H1 (cell line): Measurements from ENCODE around the gene CDH22. TPM values are rescaled to one million over a fixed set of nuclear protein-coding genes. Genes with fewer than 3 reads are reported as not detected.

Experiments used
- CTCF ChIA-PET: fragments of 300-600 bp; sonication (Branson Sonifier 250); formaldehyde crosslinking; loops from one replicate; lab custom pipeline; 2021; ENCODE audit not compliant: partially characterized antibody; lab: Charles Lee
- POLR2A ChIA-PET: fragments of 300-600 bp; sonication (Branson Sonifier 250); formaldehyde crosslinking; loops from one replicate; lab custom pipeline; 2021; ENCODE audit warnings: inconsistent platforms; ENCODE audit not compliant: partially characterized antibody; lab: Charles Lee
- DNase-seq, 2 experiments: peaks; one replicate each; pipeline versions ENCODE4 v3.0.0 to v3.0.0-alpha.2; 2010 to 2022; ENCODE audit warnings: low spot score in 2 of 2, low read depth in 1 of 2, mixed read lengths in 1 of 2
- FAIRE-seq: peaks from 2 replicates; lab custom pipeline; 2011; peaks lifted over from hg19 to GRCh38; lab: Jason Lieb, UNC
- H2AFZ ChIP-seq: 2 replicates; pipeline ENCODE4 v1.8.1; 2012; ENCODE audit warnings: low read length, inconsistent platforms
- H2AK5ac ChIP-seq: 2 replicates; pipeline ENCODE4 v1.6.1; 2013; ENCODE audit warnings: low read depth, low read length
- H2BK120ac ChIP-seq: replicated peaks from 2 replicates; pipeline ENCODE3; 2013; ENCODE audit warnings: low read depth, low read length, inconsistent platforms
- H2BK12ac ChIP-seq: 2 replicates; pipeline ENCODE4 v1.6.1; 2013; ENCODE audit warnings: low read depth, low read length
- H2BK15ac ChIP-seq: 2 replicates; pipeline ENCODE4 v1.6.1; 2013; ENCODE audit warnings: low read length
- H2BK20ac ChIP-seq: 2 replicates; pipeline ENCODE4 v1.6.1; 2013; ENCODE audit warnings: low read length
- H2BK5ac ChIP-seq: 2 replicates; pipeline ENCODE4 v1.6.1; 2013; ENCODE audit warnings: low read depth, low read length
- H3K14ac ChIP-seq: 2 replicates; pipeline ENCODE4 v1.6.1; 2013; ENCODE audit warnings: inconsistent platforms; ENCODE audit not compliant: insufficient read length
- H3K18ac ChIP-seq: 2 replicates; pipeline ENCODE4 v1.6.1; 2013; ENCODE audit warnings: low read length; ENCODE audit errors: extremely low read depth
- H3K23ac ChIP-seq: 2 replicates; pipeline ENCODE4 v1.6.1; 2013; ENCODE audit warnings: inconsistent platforms; ENCODE audit not compliant: insufficient read length
- H3K23me2 ChIP-seq: 2 replicates; pipeline ENCODE4 v1.6.1; 2013; ENCODE audit warnings: low read depth, low read length
- H3K27ac ChIP-seq: 2 replicates; pipeline ENCODE4 v1.6.1; 2011; ENCODE audit warnings: low read depth, low read length, inconsistent platforms
- H3K27me3 ChIP-seq, 4 experiments: replicated peaks in 1 of 4; 1 replicate in 1 of 4; 2 replicates in 3 of 4; pipeline versions ENCODE4 v1.6.1 to v1.8.1; 2011 to 2013; ENCODE audit warnings: low read length in 3 of 4, mild to moderate bottlenecking in 3 of 4, inconsistent platforms in 2 of 4, mixed read lengths in 2 of 4, moderate library complexity in 1 of 4; ENCODE audit not compliant: control insufficient read depth in 3 of 4, insufficient read depth in 3 of 4; ENCODE audit errors: extremely low read depth in 1 of 4
- H3K36me3 ChIP-seq, 4 experiments: 2 replicates each; pipeline versions ENCODE4 v1.6.1 to v1.8.1; 2011 to 2013; ENCODE audit warnings: mild to moderate bottlenecking in 4 of 4, low read length in 3 of 4, moderate library complexity in 2 of 4, control low read depth in 1 of 4, inconsistent platforms in 1 of 4; ENCODE audit not compliant: insufficient read depth in 4 of 4, control insufficient read depth in 2 of 4
- H3K4ac ChIP-seq: replicated peaks from 2 replicates; pipeline ENCODE3; 2013; ENCODE audit warnings: low read length, low read depth, mixed read lengths, inconsistent platforms; ENCODE audit not compliant: insufficient read length
- H3K4me1 ChIP-seq, 4 experiments: replicated peaks in 1 of 4; 1 replicate in 1 of 4; 2 replicates in 3 of 4; pipeline versions ENCODE4 v1.6.1 to v1.8.1; 2011 to 2013; ENCODE audit warnings: low read length in 3 of 4, inconsistent platforms in 2 of 4, mixed read lengths in 1 of 4; ENCODE audit not compliant: insufficient read depth in 4 of 4, control insufficient read depth in 3 of 4
- H3K4me2 ChIP-seq, 2 experiments: 2 replicates each; pipeline versions ENCODE4 v1.6.1 to v1.8.1; 2011 to 2013; ENCODE audit warnings: low read depth in 2 of 2, low read length in 2 of 2, control low read depth in 1 of 2, inconsistent platforms in 1 of 2, mild to moderate bottlenecking in 1 of 2; ENCODE audit not compliant: insufficient read depth in 1 of 2
- H3K4me3 ChIP-seq, 4 experiments: fragments of 200-600, 300-600 bp in 1 of 4; sonication (generic), shearing (Covaris generic), sonication (Bioruptor Twin) in 1 of 4; 2 replicates each; pipeline versions ENCODE4 v1.5.1 to v1.8.1; 2011 to 2016; ENCODE audit warnings: low read length in 4 of 4, low read depth in 3 of 4, control low read depth in 2 of 4, inconsistent platforms in 2 of 4, mild to moderate bottlenecking in 2 of 4, mixed read lengths in 1 of 4, moderate library complexity in 1 of 4; ENCODE audit not compliant: insufficient read depth in 2 of 4; ENCODE audit errors: extremely low read depth in 1 of 4
- H3K56ac ChIP-seq: replicated peaks from 2 replicates; pipeline ENCODE3; 2013; ENCODE audit warnings: low read depth, mild to moderate bottlenecking, mixed read lengths, low read length, inconsistent platforms; ENCODE audit not compliant: insufficient read length
- H3K79me1 ChIP-seq: 2 replicates; pipeline ENCODE4 v1.6.1; 2013; ENCODE audit warnings: low read depth, low read length, control low read depth
- H3K79me2 ChIP-seq, 2 experiments: 2 replicates each; pipeline versions ENCODE4 v1.6.1 to v1.8.1; 2012 to 2013; ENCODE audit warnings: low read length in 2 of 2, mild to moderate bottlenecking in 2 of 2, inconsistent platforms in 1 of 2; ENCODE audit not compliant: insufficient read depth in 2 of 2, control insufficient read depth in 1 of 2
- H3K9ac ChIP-seq, 4 experiments: replicated peaks in 1 of 4; 1 replicate in 1 of 4; 2 replicates in 3 of 4; pipeline versions ENCODE4 v1.6.1 to v1.8.1; 2011 to 2013; ENCODE audit warnings: low read depth in 3 of 4, low read length in 3 of 4, control low read depth in 2 of 4, mild to moderate bottlenecking in 2 of 4, moderate library complexity in 2 of 4, inconsistent platforms in 1 of 4; ENCODE audit errors: extremely low read depth in 1 of 4
- H3K9me3 ChIP-seq, 2 experiments: 2 replicates each; pipeline versions ENCODE4 v1.6.1 to v1.8.1; 2012 to 2013; ENCODE audit warnings: mild to moderate bottlenecking in 2 of 2, moderate library complexity in 2 of 2, control low read depth in 1 of 2, inconsistent platforms in 1 of 2, low read depth in 1 of 2, low read length in 1 of 2, mixed read lengths in 1 of 2; ENCODE audit not compliant: insufficient read depth in 2 of 2
- H4K20me1 ChIP-seq, 2 experiments: replicated peaks in 1 of 2; 2 replicates each; pipeline versions ENCODE3 to v1.8.1; 2011 to 2013; ENCODE audit warnings: inconsistent platforms in 2 of 2, low read length in 2 of 2, mild to moderate bottlenecking in 1 of 2; ENCODE audit not compliant: insufficient read depth in 2 of 2, control insufficient read depth in 1 of 2
- H4K5ac ChIP-seq: 2 replicates; pipeline ENCODE4 v1.6.1; 2013; ENCODE audit warnings: low read length, low read depth, mixed read lengths, inconsistent platforms; ENCODE audit not compliant: insufficient read length
- H4K8ac ChIP-seq: 2 replicates; pipeline ENCODE4 v1.8.0; 2013; ENCODE audit warnings: mild to moderate bottlenecking, moderate library complexity, low read length, inconsistent platforms; ENCODE audit not compliant: insufficient read depth; ENCODE audit errors: extremely low read depth
- H4K91ac ChIP-seq: replicated peaks from 2 replicates; pipeline ENCODE3; 2013; ENCODE audit warnings: low read length, mixed read lengths, inconsistent platforms; ENCODE audit not compliant: insufficient read length
- ASH2L ChIP-seq: fragments of 200-600, 300-600 bp; sonication (generic); IDR thresholded peaks from one replicate; pipeline ENCODE4 v1.7.1; 2017; ENCODE audit warnings: low read length
- ATF3 ChIP-seq: IDR thresholded peaks from 2 replicates; pipeline ENCODE4 v1.6.1; 2011; ENCODE audit warnings: low read depth, mild to moderate bottlenecking, low read length; ENCODE audit not compliant: insufficient read depth
- EP300 ChIP-seq, 2 experiments: IDR thresholded peaks; 1 replicate in 1 of 2; 2 replicates in 1 of 2; pipeline ENCODE4 v1.6.1; 2011 to 2012; ENCODE audit warnings: low read depth in 2 of 2, low read length in 2 of 2, mild to moderate bottlenecking in 2 of 2, borderline replicate concordance in 1 of 2, inconsistent platforms in 1 of 2, moderate library complexity in 1 of 2
- KDM4A ChIP-seq: IDR thresholded peaks from one replicate; pipeline ENCODE4 v1.7.1; 2012; ENCODE audit warnings: low read depth, mild to moderate bottlenecking, moderate library complexity, low read length, inconsistent platforms; ENCODE audit not compliant: severe bottlenecking
- PHF8 ChIP-seq: fragments of 200-600 bp; sonication (generic); conservative IDR thresholded peaks from 2 replicates; pipeline ENCODE4 v1.7.1; 2012; ENCODE audit warnings: low read depth, mild to moderate bottlenecking, inconsistent platforms, low read length, moderate library complexity
- POLR2A ChIP-seq, 2 experiments: IDR thresholded peaks; 1 replicate in 1 of 2; 2 replicates in 1 of 2; pipeline ENCODE4 v1.6.1; 2011; ENCODE audit warnings: low read depth in 2 of 2, low read length in 2 of 2, mild to moderate bottlenecking in 2 of 2; ENCODE audit errors: control extremely low read depth in 1 of 2
- RNF2 ChIP-seq: fragments of 200-900, 300-1000 bp; sonication (generic); IDR thresholded peaks from 2 replicates; pipeline ENCODE4 v1.7.1; 2016; ENCODE audit warnings: borderline replicate concordance, low read depth, mild to moderate bottlenecking, antibody characterized with exemption, low read length; ENCODE audit not compliant: poor library complexity, severe bottlenecking; ENCODE audit errors: missing control alignments
- SP1 ChIP-seq: IDR thresholded peaks from 2 replicates; pipeline ENCODE4 v1.6.1; 2011; ENCODE audit warnings: low read depth, low read length
- SRF ChIP-seq: IDR thresholded peaks from 2 replicates; pipeline ENCODE4 v1.6.1; 2011; ENCODE audit warnings: mild to moderate bottlenecking, low read depth, low read length, moderate library complexity
- WGBS, 2 experiments: shearing (Covaris generic) in 1 of 2; methylation state at CpG; one replicate each; pipeline versions ENCODE4 v1.1.6 to v1.1.7; 2013 to 2015; ENCODE audit warnings: low lambda C conversion rate in 2 of 2, mixed read lengths in 2 of 2, inconsistent platforms in 1 of 2, low coverage in 1 of 2, missing lambda C conversion rate in 1 of 2; ENCODE audit not compliant: insufficient replicate concordance in 2 of 2, insufficient coverage in 1 of 2, insufficient read length in 1 of 2; ENCODE audit errors: extremely low coverage in 1 of 2, missing lambda C conversion rate in 1 of 2; 5-methylcytosine and 5-hydroxymethylcytosine counted together
- polyA plus RNA-seq, 7 experiments: library from polyadenylated mRNA; depleted of rRNA in 3 of 7; stranded (reverse) in 5 of 7; unstranded in 2 of 7; fragments of >200 nt in 5 of 7; fragments of 200-250 nt in 2 of 7; gene quantifications; 1 replicate in 5 of 7; 2 replicates in 1 of 7; 4 replicates in 1 of 7; pipeline versions ENCODE4 v1.2.1 to v1.2.3, GENCODE V29; 2011 to 2013; ENCODE audit warnings: missing spikeins in 2 of 7, mixed read lengths in 2 of 7
- total RNA-seq: library from RNA; stranded (reverse); fragmentation: NEBNext Ultra II Directional; extraction: Animal tissue kit (Norgen Biotek cat#: 25700); gene quantifications from 2 replicates; pipeline ENCODE4 v1.2.1, GENCODE V29; 2021

Gene CDH22
- total and polyA plus RNA-seq, 2 of the 8 experiments (the other 6 are each of a cell fraction or from before 2014, with no cell fraction given) = 0.35 to 0.39 TPM

DNA sequence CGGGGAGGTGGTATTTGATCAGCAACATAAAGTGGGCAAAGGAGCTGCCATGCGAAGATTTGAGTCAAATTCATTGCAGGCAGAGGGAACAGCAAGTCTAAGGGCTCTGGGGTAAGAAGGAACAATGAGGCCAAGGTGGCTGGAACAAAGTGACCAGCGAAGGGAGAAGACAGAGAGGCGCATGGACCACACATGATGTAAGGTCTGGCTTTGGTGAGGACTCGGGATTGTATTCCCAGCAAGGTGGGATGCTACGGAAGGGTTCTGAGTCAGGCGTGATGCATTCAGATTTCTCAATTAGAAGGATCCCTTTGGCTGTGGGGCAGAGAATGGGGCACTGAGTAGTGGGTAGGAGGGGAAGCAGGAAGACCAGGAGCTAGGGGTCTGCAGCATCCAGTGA, 30.7 kb upstream of the CDH22 start:
- H3K36me3 ChIP-seq = no peaks in the 10 kb centered on the region

More for the DNA sequence above, 30.7 kb upstream of the CDH22 start:
- Histone ChIP-seq H3K4ac (no peak overlapping the region), H3K4me1 (peaks cover 0 to 7% (median 5%) of the 10 kb centered on the region in 4 experiments; a peak in 4 of 7 replicates), H2BK15ac (no peak overlapping the region), H3K23ac (no peak overlapping the region), H3K18ac (no peak overlapping the region), H2BK120ac (no peak overlapping the region), H3K14ac (no peak overlapping the region), H2BK20ac (no peak overlapping the region), H2BK5ac (no peak overlapping the region), H3K27ac (no peak overlapping the region), H4K8ac (no peak overlapping the region), H2BK12ac (no peak overlapping the region), H3K79me1 (no peaks in the 10 kb centered on the region), H2AK5ac (no peak overlapping the region), H3K9ac (no peak overlapping the region), H3K4me3 (no peak overlapping the region), H4K5ac (no peak overlapping the region), H4K91ac (no peak overlapping the region), H3K23me2 (no peaks in the 10 kb centered on the region), H3K79me2 (no peaks in the 10 kb centered on the region), H3K56ac (no peak overlapping the region), H4K20me1 (peaks cover 0 to 6% of the 10 kb centered on the region in 2 experiments), H3K27me3 (peaks cover 0 to 15% (median 7%) of the 10 kb centered on the region in 4 experiments; a peak in 5 of 7 replicates), H2AFZ (no peak overlapping the region), H3K9me3 (no peaks in the 10 kb centered on the region), H3K4me2 (no peak overlapping the region)
- ChIA-PET CTCF (interaction anchor here (0.6 to 17.6 kb wide), 3 partner anchors 7 to 324 kb away, joined by 3 to 214 read pairs (median 3); no protein-coding TSS in a partner anchor), POLR2A (interaction anchor here (0.8 to 1.4 kb wide), 3 partner anchors 10 to 25 kb away, joined by 3 to 6 read pairs (median 3); no protein-coding TSS in a partner anchor)
- 89% methylated on average over 7 of the region's 7 CpGs; no CpG with 5 or more reads in 1 of the 2 experiments for WGBS, 2 experiments
- DNase-seq = no peak
- no peak for FAIRE-seq
- no peak for TF ChIP-seq SP1
- no peak for TF ChIP-seq ATF3
- no peak for TF ChIP-seq EP300 (IDR thresholded peaks at IDR 0.05; ENCODE audit: borderline replicate concordance in 1 of 2, low read depth in 2 of 2, low read length in 2 of 2)
- no peak for TF ChIP-seq KDM4A
- TF ChIP-seq PHF8 = no peak
- TF ChIP-seq ASH2L = no peak
- no peak for TF ChIP-seq SRF
- no peak for TF ChIP-seq POLR2A (IDR thresholded peaks at IDR 0.05; ENCODE audit: control extremely low read depth in 1 of 2, low read depth in 2 of 2, low read length in 2 of 2)
- TF ChIP-seq RNF2 = no peak
